OCI-M2 (cell line): Measurements from ENCODE around the gene SLC38A8.

Experiments used
- DNase-seq: peaks from one replicate; lab custom pipeline; 2025; ENCODE audit not compliant: unreplicated experiment; lab: John Stamatoyannopoulos, UW

SLC38A8 gene

DNA sequence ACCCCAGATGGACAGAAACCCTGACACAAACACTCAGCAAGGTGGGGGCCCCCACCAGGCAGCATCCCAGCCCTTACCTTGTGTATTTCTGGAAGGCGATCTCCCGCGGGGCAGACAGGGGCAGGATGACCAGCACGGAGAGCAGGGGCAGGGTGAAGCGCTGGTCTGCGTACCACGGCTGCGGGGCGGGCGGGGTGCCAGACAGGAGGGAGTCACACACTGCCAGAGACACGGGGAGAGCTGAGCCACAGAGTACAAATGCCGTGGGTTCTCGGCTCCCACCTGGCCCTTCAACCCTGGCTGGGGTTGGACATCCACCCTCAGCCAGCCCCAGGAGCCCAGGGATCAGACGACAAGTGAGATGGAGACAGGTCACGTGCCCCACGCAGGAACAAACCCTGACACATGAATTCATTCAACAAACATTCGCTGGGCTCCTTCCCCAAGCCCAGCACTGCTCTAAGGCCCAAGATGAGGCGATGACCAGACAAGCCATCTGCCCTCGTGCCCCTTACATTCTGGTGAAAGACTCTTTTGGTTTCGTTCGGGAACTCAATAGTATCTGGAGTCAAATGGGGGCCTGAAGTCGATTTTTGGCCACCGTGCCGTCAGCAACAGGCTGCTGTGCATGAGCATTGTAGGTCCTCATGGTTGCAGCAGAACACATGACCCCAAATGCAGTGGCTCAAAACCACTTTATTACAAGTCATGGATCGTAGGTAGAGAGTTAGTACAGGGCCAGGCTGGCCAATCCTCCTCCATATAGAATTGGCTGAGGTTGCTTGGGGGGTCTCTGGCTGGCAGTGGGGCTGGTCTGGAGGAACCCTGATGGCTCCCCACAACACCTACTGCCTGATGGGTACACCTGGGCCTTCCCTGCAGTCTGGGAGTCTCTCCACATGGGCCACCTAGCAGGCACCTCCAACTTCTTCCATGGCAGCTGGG, 9.1 kb downstream of the SLC38A8 start:
- DNase-seq: no peak

DNA sequence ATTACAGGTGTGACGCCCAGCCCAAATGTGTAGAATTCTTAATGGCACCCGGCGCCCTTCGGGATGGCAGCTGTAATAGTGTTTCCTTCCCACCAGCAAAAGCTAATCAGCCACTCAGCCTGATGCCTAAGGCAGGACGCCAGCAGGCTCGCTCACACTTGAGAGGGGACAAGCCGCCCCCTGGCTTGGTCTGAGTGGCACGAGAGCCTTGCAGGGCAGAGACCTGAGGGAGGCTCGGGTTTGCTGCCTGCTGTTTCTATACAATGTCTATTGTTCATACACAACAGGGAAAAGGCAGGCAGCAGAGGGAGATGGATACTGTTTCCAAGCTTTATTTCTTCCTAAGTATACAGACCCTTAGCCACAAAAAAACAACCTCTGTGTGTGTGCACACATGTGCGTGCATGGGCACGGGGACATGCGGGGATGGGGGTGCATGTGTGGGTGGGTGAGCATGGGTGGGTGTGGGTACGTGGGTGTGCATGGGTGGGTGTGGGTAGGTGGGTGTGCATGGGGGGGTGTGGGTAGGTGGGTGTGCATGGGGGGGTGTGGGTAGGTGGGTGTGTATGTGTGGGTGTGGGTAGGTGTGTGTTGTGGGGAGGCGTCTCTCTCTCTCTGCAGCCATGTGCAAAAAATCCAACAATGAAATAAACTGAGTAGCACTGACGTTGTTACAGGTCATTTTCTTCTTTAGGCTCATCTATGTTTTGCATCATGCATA, 10.0 kb downstream of the SLC38A8 start:
- DNase-seq: no peak

DNA sequence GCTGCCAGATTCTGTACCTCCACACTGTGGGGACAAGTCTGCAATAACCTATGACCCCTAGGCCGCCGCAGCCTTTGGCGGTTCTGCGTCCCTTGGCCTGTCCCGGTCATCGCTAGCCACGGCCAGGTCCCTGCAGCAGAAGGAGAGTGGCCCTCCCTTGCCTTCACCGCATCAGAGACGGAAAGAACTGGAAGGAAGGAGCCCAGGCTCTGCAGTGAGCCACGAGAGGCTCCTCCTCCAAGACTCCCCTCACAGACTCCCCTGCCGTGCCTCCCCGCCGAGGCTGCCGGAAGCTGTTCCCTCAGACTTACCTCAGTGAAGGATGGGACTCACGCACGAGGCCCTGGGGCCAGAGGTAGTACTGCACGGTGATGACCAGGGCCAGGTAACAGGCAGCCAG, 11.0 kb downstream of the SLC38A8 start:
- DNase-seq: no peak

DNA sequence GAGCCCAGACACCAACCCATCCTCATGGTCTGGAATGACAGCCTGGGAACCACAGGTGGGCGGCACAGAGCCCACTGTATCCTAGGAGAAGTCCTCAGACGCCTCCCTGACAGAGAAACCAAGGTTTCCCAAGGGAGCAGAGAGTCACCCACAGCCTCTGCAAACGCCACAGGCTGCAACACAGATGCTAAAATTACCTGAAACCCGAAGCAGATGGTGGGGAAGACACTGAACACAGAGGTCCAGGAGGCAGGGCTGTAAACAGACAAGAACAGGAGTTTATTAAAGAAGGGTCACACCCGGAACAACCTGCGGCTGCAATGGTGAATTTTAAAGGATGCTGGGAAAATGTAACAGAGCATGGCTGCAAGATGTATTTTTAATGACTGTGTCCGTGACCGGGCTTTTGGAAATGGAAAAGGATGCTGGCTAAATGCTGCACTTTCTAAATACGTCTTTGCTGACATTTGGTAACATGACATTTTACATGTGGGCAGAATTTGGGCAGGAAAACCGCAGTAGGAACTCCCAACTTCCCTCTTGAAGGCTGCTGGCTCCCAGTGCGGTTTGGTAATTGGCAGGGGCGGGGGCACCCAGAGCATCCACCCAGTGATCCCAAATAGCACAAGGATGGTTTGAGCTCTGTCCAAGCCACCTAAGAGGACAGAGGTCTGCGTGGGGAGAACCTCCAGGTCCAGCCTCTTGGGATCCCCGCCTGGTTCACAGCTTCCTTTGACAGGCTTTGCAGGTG, 13.1 kb downstream of the SLC38A8 start:
- DNase-seq: no peak

DNA sequence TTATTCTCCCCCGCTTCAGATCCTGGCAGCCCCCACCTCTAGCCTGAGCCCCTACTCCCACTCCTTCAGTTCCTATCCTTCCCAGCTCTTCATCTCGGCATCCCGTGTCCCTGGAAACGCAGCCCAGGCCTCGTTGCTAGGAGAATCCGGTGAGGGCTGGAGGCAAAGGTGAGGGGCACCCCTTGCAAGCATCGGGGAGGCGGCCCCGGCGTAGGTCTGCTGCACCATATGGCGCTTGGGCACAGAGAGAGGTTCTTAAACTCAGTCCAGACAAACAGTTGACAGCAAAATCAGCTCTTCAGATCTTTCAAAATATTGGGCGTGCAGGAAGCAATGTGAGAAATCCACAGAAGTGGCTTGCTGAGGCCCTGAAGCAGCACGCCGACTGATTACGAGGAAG, 15.0 kb downstream of the SLC38A8 start:
- no peak for DNase-seq

DNA sequence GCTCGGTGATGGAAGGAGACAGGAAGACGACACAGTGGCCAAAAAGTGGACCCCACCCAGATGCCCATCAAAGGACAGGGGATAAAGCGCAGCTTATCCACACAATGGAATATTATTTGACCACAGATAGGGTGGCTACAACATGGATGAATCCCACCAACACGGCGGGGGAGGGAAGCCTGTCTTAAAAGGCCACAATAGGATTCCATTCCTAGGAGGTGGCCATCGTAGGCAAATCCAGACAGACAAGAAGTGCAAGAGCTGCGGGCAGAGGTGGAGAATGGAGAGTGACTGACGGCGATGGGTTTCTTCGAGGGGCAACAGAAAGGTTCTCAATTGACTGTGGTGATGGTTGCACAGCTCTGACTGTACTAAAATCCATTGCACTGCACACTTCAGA, 16.0 kb downstream of the SLC38A8 start:
- no peak for DNase-seq

DNA sequence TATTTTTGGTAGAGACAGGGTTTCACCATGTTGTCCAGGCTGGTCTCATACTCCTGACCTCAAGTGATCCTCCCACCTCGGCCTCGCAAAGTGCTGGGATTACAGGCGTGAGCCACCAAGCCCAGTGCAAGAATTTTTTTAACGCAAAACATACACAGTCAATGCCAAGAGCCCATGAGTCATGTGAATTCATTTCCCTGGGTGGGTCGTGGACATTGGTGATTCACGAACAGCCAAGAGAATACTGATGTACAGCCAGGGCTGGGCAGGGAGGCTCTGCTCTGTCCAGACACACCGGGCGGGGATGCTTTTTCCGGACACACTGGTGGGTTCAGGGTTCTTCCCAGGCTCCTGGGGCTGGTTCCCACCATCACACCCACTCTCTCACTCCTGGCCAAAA, 17.7 kb downstream of the SLC38A8 start:
- DNase-seq: no peak

DNA sequence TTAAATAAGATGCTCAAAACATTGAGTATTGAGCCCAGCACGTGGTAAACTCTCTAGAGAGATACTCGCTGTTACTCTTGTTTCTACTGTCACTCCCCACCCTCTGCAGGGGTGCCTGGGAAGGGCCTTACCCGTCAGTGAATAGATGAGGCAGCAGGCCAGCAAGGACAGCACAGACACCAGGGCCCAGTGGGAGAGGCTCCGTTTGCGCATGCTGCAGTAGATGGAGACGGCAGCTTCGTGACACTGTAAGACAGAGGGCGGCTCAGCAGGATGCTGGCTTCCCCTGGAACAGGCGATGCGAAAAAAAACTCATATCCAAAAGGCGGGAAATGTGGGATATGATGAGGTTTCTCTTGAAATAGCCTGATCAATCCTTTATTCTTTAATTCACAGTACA, 20.0 kb downstream of the SLC38A8 start:
- no peak for DNase-seq

DNA sequence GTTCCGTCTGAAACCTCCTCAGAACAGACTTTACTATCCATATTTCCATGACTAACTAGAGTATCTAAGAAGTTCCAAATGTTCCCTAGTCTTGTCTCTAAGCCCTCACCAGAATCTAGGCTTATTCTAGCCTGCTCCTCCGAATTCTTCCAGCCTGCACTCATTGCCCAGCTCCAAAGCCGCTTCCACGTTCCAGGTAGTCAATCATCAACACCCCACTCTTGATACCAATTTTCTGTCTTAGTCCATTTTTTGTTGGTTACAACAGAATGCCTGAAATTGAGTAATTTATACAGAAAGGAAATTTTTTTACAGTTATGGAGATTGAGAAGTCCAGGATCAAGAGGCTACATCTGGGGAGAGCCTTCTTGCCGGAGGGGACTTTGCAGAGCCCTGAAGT, 21.1 kb downstream of the SLC38A8 start:
- DNase-seq: no peak

DNA sequence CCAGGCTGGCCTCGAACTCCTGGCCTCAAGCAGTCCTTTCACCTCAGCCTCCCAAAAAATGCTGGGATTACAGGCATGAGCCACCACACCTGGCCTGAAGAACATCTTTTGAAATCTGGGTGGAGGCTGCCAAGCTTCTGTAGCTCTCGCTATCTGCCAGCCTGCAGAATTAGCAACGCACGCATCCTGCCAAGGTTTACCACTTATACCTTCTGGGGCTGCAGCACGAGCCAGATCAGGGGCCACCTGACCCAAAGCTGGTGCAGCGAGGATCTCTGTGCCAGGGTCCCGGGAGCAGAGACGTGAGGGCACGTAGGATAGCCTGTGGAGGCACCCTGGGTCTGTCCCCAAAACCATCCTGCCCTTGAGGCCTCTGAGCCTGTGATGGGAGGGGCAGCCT, 22.2 kb downstream of the SLC38A8 start:
- DNase-seq: no peak

DNA sequence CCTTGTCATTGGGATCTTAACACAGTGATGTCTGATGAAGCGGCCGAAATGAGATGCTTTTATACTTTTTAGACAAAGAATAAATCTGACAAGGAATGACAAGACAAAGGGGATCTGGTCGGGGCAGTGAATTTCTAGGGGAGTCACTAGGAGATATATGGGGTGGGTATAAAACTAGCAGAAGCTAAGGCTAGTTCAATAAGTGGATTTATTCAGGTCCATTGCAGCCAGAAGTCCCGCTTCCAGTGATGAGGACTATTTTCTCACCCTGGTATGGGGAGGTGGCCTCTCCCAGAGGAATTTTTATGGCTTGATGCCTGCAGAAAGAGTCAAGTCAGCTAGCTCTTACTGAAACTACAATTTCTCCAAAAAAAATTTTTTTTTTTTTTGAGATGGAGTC, 23.9 kb downstream of the SLC38A8 start:
- no peak for DNase-seq

DNA sequence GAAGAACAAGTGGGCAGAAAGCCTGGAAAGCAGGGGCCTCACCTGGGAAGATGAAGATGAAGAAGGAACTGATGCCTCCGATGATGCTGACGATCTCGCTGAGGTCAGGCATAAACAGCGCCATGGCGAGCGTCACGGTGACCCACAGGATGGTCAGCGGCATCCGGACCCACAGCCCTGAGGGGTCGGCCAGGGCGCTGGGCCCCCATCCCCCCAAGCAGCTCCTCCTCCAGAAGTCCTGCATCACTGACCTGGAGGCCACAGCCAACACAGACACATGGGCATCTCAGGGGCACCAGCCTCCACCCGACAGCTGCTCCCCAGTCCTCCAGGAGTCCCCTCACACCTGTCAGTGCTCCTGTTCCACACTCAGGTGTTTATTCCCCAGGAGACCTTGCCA, 26.1 kb downstream of the SLC38A8 start:
- no peak for DNase-seq

DNA sequence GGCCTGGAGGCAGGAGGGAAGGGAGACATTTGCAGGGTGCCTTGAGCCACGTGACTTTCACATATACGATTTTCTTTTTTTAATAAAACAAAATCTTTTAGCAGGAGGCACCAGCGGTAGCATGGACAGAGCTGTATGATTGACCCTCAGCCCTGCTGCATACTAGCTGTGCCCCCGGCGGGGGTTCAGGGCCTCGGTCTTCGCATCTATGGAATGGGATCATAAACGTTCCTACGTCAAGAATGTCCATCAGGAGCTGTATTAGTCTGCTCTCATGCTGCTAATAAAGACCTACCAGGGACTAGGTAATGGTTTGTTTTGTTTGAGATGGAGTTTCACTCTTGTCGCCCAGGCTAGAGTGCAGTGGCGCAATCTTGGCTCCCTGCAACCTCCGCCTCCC, 27.2 kb downstream of the SLC38A8 start:
- DNase-seq: no peak

DNA sequence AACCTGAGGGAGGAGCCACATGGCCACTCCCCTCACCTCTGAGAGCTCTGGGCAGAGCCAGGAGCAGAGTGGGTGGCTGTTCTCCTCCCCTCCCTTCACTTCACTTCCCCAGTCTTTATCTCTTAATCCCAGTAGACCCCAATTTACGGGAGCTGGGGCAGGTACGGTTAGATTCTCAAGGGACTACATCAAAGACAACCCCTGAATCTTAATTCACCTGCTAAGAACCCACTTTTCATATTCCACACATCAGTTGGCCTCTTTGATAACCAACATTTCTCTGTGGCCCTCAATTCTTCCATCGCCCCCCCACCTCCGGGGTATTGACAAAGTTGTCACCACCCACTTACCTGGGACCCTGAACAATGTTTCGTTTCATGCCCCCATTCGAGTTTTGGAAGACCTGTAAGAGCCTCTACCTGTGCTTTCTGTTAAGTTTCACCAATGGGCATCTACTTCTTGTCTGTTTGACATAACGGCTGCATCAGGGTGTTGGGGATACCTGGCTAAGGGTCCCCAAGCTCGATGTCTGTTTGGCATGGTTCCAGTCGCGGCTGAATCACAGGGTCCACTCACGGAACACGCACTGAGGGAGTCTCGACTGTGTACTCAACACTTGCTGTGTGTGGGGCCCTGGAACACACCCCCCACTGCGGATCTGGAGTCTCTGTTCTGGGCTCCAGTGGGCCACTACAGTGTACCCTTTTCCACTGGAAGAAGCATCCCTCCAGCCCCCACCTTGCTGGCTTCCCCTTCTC, 27.8 kb downstream of the SLC38A8 start:
- no peak for DNase-seq

DNA sequence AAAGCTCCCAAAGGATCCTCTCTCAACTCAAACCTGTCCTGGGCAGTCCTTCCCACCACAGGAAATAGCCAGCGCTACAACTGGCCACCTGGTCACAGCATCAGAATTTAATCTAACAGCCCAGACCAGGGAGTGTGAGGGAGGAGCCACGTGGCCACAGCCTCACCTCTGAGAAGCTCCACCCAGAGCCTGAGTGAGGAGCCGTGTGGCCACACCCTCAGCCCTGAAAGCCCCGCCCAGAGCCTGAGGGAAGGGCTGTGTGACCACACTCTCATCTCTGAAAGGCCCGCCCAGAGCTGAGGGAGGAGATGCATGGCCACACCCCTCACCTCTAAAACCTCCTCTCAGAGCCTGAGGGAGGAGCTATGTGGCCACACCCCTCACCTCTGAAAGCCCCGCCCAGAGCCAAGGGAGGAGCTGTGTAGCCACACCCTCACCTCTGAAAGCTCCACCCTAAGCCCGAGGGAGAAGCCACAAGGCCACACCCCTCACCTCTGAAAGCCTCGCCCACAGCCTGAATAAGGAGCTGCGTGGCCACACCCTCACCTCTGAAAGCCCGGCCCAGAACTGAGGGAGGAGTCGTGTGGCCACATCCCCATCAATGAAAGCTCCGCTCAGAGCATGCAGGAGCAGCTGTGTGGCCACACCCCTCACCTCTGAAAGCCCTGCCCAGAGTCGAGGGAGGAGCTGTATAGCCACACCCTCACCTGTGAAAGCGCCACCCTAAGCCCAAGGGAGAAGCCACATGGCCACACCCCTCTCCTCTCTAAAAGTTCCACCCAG, 28.6 kb downstream of the SLC38A8 start:
- no peak for DNase-seq

DNA sequence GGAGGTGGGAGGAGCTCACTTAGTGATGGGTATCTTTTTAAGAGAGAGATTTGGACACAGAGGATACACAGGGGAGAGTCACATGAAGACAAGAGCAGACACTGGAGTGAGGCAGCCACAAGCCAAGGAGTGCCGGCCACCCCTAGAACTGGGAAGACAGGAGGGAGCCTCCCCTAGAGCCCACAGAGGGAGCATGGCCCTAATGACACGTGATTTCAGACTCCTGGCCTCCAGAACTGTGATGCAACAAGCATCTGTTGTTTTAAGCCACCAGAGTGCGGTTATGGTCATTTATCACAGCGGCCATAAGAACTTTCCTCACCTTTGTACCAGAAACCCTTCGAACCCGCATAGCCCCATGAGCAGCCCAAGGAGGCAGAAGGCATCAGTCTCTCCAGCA, 33.3 kb downstream of the SLC38A8 start:
- DNase-seq: no peak

DNA sequence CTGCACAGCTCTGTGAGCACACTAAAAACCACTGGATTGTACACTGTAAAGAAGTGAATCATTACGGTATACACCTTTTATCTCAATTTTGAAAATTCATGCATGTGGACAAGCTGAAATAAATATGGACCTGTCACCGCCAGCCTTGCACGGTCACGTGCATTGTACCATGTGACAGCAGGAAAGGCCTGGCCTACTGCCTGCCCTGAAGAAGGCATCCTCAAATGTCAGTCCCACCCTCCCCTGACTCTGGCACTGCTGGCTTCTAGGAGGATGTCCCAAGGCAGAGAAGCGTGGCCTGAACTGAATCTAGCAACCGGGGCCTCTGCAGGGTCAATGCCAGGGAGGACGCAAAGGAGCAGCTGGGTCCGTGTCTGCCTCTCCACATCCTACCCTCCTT, 34.6 kb downstream of the SLC38A8 start:
- DNase-seq: no peak

DNA sequence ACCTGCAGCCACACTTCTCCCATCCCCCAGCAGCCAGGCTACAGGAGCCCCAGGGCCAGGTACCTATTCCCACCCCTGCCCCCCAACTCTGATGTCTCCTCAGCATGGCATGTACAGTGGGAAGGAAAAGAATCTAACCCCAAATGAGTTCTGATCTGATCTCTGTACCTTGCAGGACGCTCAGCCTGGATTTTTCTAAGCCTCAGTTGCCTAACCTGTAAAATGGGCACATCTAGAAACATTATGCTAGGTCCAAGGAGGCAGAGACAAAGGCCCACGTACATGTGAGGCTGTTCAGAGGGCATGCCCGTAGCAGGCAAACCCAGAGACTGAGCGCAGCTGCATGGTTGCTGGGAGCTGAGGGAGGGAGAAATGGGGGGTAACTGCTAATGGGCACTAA, 35.1 kb downstream of the SLC38A8 start:
- DNase-seq: no peak

DNA sequence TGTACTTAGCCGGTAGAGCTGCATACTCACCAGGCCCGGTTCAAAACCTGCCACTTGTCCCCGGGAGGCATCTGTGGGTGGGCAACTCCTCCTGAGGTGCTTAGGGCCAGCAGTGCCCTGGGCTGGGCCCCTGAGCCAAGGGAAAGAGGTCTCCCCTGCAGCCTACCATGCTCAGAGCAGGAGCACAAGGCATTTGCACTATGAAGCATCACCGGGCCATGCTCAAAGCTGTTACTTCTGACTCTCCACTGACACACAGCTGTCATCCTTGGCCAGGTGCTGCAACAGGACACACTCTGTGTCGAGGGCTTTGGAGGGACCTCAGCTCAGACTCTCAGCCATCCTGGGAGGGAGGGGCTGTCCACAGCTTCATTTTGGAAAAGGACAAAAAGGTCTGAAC, 37.2 kb downstream of the SLC38A8 start:
- DNase-seq: no peak

DNA sequence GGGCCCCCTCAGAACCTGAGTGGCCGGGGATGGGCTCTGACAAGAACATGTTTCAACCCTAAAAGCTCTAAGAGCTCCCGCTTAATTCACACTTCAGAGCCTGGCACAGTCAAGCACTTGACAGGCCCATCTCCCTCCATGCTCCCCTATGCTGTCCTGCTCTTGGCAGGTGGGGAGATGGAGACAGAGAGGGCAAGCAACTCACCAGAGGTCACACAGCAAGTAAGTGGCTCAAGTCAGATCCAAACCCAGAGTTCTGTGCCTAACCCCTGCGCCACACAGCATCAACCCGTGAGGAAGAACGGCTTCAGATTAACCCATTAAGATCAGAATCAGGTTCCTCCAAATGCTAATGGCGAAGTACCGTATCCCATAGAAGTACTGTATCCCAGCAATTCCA, 38.2 kb downstream of the SLC38A8 start:
- no peak for DNase-seq
